GM21576 (cell line): ENCODE data around the gene SMIM36.
"Not testable (repeated sequence)": the region's sequence is repeated elsewhere in the genome, so short reads cannot be mapped to it uniquely, and the experiment has no call there.

Experiments used
- ATAC-seq: cut with Tn5 transposase; IDR thresholded peaks from one replicate; pipeline ENCODE4 v1.9.1; 2021; ENCODE audit warnings: mild to moderate bottlenecking, moderate library complexity; ENCODE audit not compliant: unreplicated experiment

Gene SMIM36

DNA sequence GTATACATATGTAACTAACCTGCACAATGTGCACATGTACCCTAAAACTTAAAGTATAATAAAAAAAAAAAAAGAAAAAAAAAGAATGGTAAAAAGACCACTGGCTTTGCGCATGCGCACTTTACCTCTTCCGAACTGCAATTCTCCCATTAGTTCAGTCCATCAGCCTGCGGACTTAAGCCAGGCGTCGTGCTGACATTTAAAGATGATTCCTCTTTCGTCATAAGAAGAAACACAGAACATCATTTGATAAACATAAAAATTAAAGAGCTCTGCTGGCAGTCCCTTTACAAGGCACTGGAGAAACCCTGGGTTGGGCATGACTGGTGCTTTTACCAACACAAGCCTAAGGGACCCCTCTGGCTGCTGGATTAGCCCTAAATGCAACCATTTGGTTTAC is 3.6 kb downstream of the SMIM36 start:
- ATAC-seq: not testable (repeated sequence)

DNA sequence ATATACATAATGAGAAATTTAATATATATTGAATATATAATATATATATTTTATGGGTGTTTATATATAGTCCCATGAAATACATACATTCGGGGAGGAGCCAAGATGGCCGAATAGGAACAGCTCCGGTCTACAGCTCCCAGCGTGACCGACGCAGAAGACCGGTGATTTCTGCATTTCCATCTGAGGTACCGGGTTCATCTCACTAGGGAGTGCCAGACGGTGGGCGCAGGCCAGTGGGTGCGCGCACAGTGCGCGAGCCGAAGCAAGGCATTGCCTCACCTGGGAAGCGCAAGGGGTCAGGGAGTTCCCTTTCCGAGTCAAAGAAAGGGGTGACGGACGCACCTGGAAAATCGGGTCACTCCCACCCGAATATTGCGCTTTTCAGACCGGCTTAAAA is 9.6 kb downstream of the SMIM36 start:
- not testable (repeated sequence) for ATAC-seq

GRCh38 chr17:55500103-55500502 is 11.1 kb downstream of the SMIM36 start:
- no peak for ATAC-seq

GRCh38 chr17:55496094-55496881 is 15.0 kb downstream of the SMIM36 start:
- no peak for ATAC-seq

GRCh38 chr17:55495239-55495638 is 16.0 kb downstream of the SMIM36 start:
- ATAC-seq: no peak

DNA sequence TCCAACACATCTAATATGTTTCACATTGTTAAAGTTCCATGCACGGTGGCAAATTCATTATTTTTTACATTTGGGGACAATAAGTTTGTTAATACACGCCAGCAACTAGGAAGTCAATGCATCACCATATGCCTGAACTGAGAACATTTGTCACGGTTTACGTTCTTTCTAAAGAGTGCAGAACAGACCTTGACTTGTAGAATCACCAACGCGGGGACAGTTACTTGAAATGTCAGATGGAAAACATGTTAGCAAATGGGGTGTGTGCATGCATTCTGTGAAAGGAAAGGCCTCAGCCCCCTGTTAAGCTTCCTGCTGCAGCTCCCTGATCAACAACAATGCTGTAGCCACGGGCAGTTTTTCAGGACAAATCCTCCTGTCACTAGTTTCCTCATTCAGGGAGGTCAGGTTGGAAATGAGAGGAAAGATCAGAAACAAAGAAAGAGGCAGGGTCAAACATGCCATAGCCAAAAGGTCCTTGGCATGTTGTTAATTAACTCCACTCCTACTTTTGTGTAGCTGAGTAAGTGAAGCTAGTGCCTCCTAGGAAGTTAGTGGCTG is 18.4 kb downstream of the SMIM36 start:
- no peak for ATAC-seq

- no peak for ATAC-seq
Observed at GRCh38 chr17:55490376-55490775, 20.9 kb downstream of the SMIM36 start.

- ATAC-seq: no peak
Observed at GRCh38 chr17:55487695-55488432, 23.4 kb downstream of the SMIM36 start.

DNA sequence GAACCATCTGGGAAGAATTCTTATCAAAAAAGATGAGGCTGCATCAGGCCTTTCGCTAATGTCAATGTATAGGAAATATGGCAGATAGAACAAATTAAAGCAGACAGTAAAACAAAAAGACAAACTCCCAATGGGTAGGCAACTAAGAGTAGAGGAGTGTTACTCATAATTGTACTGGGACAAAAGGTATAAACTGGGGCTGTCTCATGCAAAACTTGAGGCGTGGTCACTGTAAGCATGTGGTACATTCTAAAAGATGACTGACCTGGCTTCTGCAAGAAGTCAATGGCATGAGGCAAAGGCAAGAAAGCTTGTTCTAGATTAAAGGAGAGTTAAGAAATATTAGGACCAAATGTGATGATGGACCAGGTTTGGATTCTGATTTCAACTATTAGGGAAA is 26.7 kb downstream of the SMIM36 start:
- no peak for ATAC-seq

GRCh38 chr17:55482591-55483389 is 28.5 kb downstream of the SMIM36 start:
- ATAC-seq: no peak

DNA sequence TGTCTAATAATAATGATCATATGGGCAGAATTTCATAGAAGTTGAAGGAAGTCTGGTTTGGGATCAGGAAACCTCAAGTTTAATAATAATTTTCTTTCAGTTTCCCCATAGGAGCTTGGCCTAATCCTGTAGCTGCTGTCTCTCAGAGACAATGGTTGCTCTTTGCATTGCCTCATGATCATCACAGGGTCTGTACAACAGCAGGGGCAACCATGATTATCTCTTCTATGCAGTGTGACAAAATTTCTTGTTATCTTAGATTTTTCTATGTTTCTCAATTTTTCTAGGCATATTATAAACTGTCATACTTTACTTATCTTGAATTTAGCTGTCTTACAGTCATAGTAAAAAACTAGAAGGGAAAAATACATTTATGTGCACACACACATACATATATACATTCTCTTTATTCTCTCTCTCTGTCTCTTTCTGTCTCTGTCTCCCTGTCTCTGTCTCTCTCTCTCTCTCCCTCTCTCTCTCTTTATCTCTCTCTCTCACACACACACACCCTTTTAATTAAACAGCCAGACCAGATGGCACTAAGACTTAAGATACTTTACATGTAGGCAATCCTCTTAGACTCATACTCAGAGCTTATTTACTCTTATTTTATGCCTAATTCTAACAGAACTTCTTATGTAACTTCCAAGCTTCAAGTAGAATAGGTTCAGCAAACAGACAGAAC is 30.5 kb downstream of the SMIM36 start:
- ATAC-seq: no peak

- no peak for ATAC-seq
Observed at GRCh38 chr17:55479903-55480302, 31.3 kb downstream of the SMIM36 start.

- no peak for ATAC-seq
Observed at GRCh38 chr17:55478971-55479370, 32.3 kb downstream of the SMIM36 start.

DNA sequence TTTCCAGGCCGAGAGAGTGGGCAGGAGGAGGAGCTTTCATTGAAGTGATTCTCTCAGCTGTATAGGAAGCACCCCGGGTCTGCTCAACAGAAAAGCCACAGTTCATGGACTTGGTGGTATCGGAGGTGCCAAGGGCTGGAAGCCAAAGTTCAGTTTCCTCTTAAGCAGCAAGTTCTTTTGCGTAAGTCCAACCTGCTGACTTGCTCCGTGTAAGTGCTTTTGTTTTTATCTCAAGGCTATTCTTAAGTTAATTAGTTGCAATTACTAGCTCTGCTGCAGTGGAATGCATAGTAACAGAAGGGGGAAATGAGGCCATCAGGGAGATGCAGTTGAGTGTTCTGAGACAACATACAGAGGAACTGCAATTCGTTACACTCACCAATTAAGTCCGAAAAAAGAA is 44.6 kb downstream of the SMIM36 start:
- ATAC-seq: no peak

GRCh38 chr17:55465771-55466170 is 45.5 kb downstream of the SMIM36 start:
- ATAC-seq: not testable (repeated sequence)

DNA sequence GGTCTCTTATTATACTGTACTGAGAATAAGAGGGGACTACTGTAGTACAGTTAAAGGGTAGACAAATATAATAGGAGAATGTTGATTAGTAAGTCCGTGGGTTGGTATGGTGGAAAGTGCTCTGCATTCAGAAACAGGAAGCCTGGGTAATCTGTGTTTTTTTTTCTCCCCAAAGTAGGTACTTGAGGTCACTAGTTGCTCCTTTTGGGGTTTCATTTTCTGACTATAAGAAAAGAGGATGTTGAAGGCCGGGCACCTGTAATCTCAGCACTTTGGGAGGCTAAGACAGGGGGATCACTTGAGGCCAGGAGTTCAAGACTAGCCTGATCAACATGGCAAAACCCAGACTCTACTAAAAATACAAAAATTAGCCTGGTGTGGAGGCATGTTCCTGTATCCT is 47.7 kb downstream of the SMIM36 start:
- ATAC-seq: peak; percentile 76

DNA sequence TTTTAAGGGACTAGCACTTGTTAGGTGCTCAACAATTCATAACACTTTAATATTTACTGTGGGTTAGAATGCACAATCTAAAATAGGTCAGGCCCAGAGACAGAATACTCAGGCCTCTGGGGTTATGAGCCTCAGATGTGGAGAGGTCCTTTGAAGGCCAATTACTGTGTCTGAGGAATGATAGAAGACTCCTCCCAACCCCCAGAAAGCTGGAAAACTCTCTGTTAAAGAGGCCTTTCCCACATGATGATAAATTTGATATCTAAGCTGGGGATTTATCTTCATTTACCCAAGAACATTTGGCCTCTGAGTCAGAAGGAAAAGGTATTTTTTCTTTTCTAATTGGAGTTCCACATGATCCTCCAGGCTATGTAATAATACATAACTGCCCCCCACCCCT is 48.5 kb downstream of the SMIM36 start:
- ATAC-seq: no peak

GRCh38 chr17:55462234-55462633 is 49.0 kb downstream of the SMIM36 start:
- ATAC-seq: no peak

DNA sequence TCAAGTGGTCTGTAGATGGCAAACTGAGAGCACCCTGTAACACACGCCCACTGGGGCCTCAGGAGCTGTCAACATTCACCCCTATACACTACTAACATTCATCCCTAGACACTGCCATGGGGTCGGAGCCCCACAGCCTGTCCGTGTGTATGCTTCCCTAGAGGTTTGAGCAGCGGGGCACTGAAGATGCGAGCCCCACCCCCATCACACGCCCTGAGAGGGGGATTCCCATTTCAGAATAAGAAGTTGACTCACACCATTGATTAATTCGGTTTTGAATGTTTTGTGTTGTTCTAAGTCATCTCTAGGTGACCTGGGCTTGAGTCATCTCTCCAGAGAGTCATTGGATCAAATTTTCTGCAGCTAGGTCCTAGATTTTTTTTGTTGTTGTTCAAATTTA is 52.3 kb downstream of the SMIM36 start:
- no peak for ATAC-seq

GRCh38 chr17:55458287-55458900 is 52.9 kb downstream of the SMIM36 start:
- no peak for ATAC-seq
